HEK293T (cell line): ENCODE measurements around the gene ASAP2.

Experiments
- ARNT ChIP-seq: fragments of 450-650 bp; IDR thresholded peaks from 2 replicates; pipeline ENCODE4 v1.6.1; 2017; ENCODE audit warnings: mild to moderate bottlenecking
- BHLHE40 ChIP-seq: fragments of 450-650 bp; IDR thresholded peaks from 2 replicates; pipeline ENCODE4 v1.6.1; 2016; ENCODE audit warnings: mild to moderate bottlenecking, moderate library complexity, borderline replicate concordance
- ELF4 ChIP-seq: fragments of 450-650 bp; IDR thresholded peaks from 2 replicates; pipeline ENCODE4 v1.6.1; 2017; ENCODE audit warnings: antibody characterized with exemption
- FOXA1 ChIP-seq: fragments of 450-650 bp; IDR thresholded peaks from 2 replicates; pipeline ENCODE4 v1.6.1; 2016; ENCODE audit warnings: mild to moderate bottlenecking
- FOXK2 ChIP-seq: fragments of 450-650 bp; IDR thresholded peaks from 2 replicates; pipeline ENCODE4 v1.6.1; 2016; ENCODE audit warnings: mild to moderate bottlenecking
- FOXM1 ChIP-seq: fragments of 450-650 bp; IDR thresholded peaks from 2 replicates; pipeline ENCODE4 v1.6.1; 2017; ENCODE audit warnings: mild to moderate bottlenecking, borderline replicate concordance
- HDGF ChIP-seq: fragments of 450-650 bp; IDR thresholded peaks from 2 replicates; pipeline ENCODE4 v1.6.1; 2017; ENCODE audit warnings: antibody characterized with exemption, borderline replicate concordance
- L3MBTL2 ChIP-seq: fragments of 450-650 bp; conservative IDR thresholded peaks from 2 replicates; pipeline ENCODE4 v1.6.1; 2016; ENCODE audit warnings: mild to moderate bottlenecking
- SP1 ChIP-seq: fragments of 450-650 bp; IDR thresholded peaks from 2 replicates; pipeline ENCODE4 v1.6.1; 2017
- SUZ12 ChIP-seq: fragments of 450-650 bp; IDR thresholded peaks from 2 replicates; pipeline ENCODE4 v1.6.1; 2016; ENCODE audit warnings: mild to moderate bottlenecking
- ZNF384 ChIP-seq: fragments of 450-650 bp; IDR thresholded peaks from 2 replicates; pipeline ENCODE4 v1.6.1; 2016

- TF ChIP-seq ARNT, result no peak
- TF ChIP-seq BHLHE40, result no peak
- no peak for TF ChIP-seq L3MBTL2
- no peak for TF ChIP-seq SP1
- no peak for TF ChIP-seq HDGF
- TF ChIP-seq FOXM1, result no peak
- TF ChIP-seq SUZ12, result no peak
- TF ChIP-seq FOXK2, result no peak
- no peak for TF ChIP-seq FOXA1
- no peak for TF ChIP-seq ELF4
- TF ChIP-seq ZNF384, result no peak
These were observed 164.1 kb downstream of the ASAP2 start for GRCh38 chr2:9370746-9371145.
